ENCODE measurements around the gene CSMD2.
"Not testable (repeated sequence)": the region's sequence is repeated elsewhere in the genome, so short reads cannot be mapped to it uniquely, and the experiment has no call there.

Gene CSMD2

GRCh38 chr1:34108269-34108668 lies 56.8 kb downstream of the CSMD2 start:
- no peak for ATAC-seq
- TF ChIP-seq TSHZ2 (CRISPR knock-in tag; IDR thresholded peaks at IDR 0.05), result no peak
- TF ChIP-seq CSRNP3 (CRISPR knock-in tag; IDR thresholded peaks at IDR 0.05), result no peak
- TF ChIP-seq PATZ1 (CRISPR knock-in tag; IDR thresholded peaks at IDR 0.05; ENCODE audit: borderline replicate concordance), result no peak
- no peak for TF ChIP-seq GLIS3 (CRISPR knock-in tag; IDR thresholded peaks at IDR 0.05)
- TF ChIP-seq CSDC2 (CRISPR knock-in tag; IDR thresholded peaks at IDR 0.05), result no peak
- TF ChIP-seq ZFP3 (CRISPR knock-in tag; IDR thresholded peaks at IDR 0.05), result no peak
- TF ChIP-seq ZNF70 (CRISPR knock-in tag; IDR thresholded peaks at IDR 0.05), result no peak
- TF ChIP-seq ESRRG (CRISPR knock-in tag; IDR thresholded peaks at IDR 0.05), result no peak
- no peak for TF ChIP-seq SNAI2 (CRISPR knock-in tag; IDR thresholded peaks at IDR 0.05)
- TF ChIP-seq ZNF8 (CRISPR knock-in tag; IDR thresholded peaks at IDR 0.05), result no peak

- no peak for ATAC-seq
- TF ChIP-seq BACH2 (CRISPR knock-in tag; IDR thresholded peaks at IDR 0.05; ENCODE audit: borderline replicate concordance), result no peak
- TF ChIP-seq SNAI2 (CRISPR knock-in tag; IDR thresholded peaks at IDR 0.05), result no peak
- no peak for TF ChIP-seq CREB5 (CRISPR knock-in tag; IDR thresholded peaks at IDR 0.05; ENCODE audit: low read depth)
Measured at GRCh38 chr1:34101151-34101550, 63.9 kb downstream of the CSMD2 start.

- TF ChIP-seq ZNF70 (CRISPR knock-in tag; IDR thresholded peaks at IDR 0.05) (no peak), BACH2 (CRISPR knock-in tag; IDR thresholded peaks at IDR 0.05; ENCODE audit: borderline replicate concordance) (no peak), OSR1 (CRISPR knock-in tag; IDR thresholded peaks at IDR 0.05) (no peak)
- no peak for ATAC-seq
Measured at GRCh38 chr1:34100332-34100731, 64.7 kb downstream of the CSMD2 start.

GRCh38 chr1:34092399-34092798 lies 72.6 kb downstream of the CSMD2 start:
- not testable (repeated sequence) for ATAC-seq

- ATAC-seq, result no peak
- TF ChIP-seq ZNF565 (CRISPR knock-in tag; conservative IDR thresholded peaks at IDR 0.05; ENCODE audit: low read depth) (no peak), PATZ1 (CRISPR knock-in tag; IDR thresholded peaks at IDR 0.05; ENCODE audit: borderline replicate concordance) (no peak), SNAI2 (CRISPR knock-in tag; IDR thresholded peaks at IDR 0.05) (no peak), RARB (CRISPR knock-in tag; IDR thresholded peaks at IDR 0.05) (no peak), ZC3H10 (CRISPR knock-in tag; IDR thresholded peaks at IDR 0.05) (no peak), POU6F1 (CRISPR knock-in tag; IDR thresholded peaks at IDR 0.05; ENCODE audit: borderline replicate concordance, low read depth) (no peak), CSRNP3 (CRISPR knock-in tag; IDR thresholded peaks at IDR 0.05) (no peak), ZNF70 (CRISPR knock-in tag; IDR thresholded peaks at IDR 0.05) (no peak), GLIS3 (CRISPR knock-in tag; IDR thresholded peaks at IDR 0.05) (no peak), ZNF8 (CRISPR knock-in tag; IDR thresholded peaks at IDR 0.05) (no peak), TCF4 (CRISPR knock-in tag; IDR thresholded peaks at IDR 0.05; ENCODE audit: borderline replicate concordance) (no peak), BACH2 (CRISPR knock-in tag; IDR thresholded peaks at IDR 0.05; ENCODE audit: borderline replicate concordance) (no peak), ISL1 (CRISPR knock-in tag; IDR thresholded peaks at IDR 0.05) (no peak)
Measured at GRCh38 chr1:34089731-34090130, 75.3 kb downstream of the CSMD2 start.

Measured in SK-N-SH treated with all-trans-retinoic acid at 6 μM for 48 hours (cell line).